Left hindlimb (tissue), 1 donor: ENCODE measurements around the gene CCDC152.

Source experiments
- DNase-seq: peaks from one replicate; pipeline ENCODE4 v3.0.0-alpha.2; 2018

CCDC152 gene

DNA sequence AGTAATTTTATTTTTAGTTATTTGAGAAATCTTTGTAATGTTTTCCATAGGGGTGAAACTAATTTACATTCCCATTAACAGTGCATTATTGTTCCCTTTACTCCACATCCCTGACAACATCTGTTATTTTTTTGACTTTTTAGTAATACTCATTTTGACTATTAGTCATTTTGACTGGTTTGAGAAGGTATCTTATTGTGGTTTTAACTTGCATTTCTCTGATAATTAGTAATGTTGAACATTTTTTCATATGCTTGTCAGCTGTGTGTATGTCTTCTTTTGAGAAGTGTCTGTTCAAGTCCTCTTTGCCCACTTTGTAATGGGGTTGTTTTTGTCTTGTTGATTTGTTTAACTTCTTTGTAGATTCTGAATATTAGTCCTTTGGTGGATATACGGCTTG, 27.5 kb downstream of the CCDC152 start:
- no peak for DNase-seq

- no peak for DNase-seq
Observed at GRCh38 chr5:42785756-42786155, 29.1 kb downstream of the CCDC152 start.

- no peak for DNase-seq
Observed at GRCh38 chr5:42787073-42787472, 30.5 kb downstream of the CCDC152 start.

- DNase-seq: no peak
Observed at GRCh38 chr5:42787845-42788244, 31.2 kb downstream of the CCDC152 start.

GRCh38 chr5:42791151-42791550, 34.5 kb downstream of the CCDC152 start:
- no peak for DNase-seq

DNA sequence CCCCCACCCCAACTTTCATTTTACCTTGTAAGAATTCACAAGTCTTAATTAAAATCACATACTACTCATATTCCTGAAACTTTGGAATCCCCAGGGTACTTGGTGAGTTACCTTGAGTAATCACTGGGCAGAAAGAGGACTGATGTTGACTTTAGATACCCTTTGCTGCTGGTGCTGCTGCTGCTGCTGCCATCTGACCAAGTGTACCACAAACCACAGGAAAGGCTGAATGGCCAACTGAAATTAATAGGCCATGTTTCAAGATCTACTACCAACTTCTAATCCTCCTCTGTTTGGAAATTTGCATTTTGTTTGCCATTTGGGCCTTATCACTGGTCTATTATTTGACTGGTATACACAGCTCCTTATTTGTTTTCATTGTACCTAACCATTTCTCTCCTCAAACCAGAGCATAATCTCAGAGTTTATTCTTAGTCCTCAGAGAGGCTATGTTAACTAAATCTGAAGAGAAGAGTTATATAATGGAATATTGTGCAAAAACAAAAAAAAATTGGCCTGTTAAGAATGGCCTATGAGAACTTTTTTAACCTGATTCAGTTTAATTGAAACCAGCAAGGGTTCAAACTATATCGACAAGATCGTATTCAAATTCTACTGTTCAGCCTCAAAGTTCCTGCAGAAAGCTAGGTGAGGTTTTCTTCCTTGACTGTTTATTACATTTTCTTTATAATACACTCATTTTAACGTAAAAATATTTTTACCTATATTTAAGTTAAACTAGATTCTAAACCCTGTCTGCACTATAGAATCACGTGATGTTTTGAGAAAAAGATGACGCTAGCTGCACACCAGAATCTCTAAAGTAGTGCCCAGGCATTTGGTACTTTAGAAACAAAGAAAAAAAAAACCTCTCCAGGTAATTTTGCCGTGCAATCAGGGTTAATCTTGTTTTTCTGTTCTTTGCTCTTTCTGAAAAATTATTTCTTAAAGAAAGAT, 41.9 kb downstream of the CCDC152 start:
- no peak for DNase-seq

GRCh38 chr5:42799241-42799608, 42.6 kb downstream of the CCDC152 start:
- no peak for DNase-seq

DNA sequence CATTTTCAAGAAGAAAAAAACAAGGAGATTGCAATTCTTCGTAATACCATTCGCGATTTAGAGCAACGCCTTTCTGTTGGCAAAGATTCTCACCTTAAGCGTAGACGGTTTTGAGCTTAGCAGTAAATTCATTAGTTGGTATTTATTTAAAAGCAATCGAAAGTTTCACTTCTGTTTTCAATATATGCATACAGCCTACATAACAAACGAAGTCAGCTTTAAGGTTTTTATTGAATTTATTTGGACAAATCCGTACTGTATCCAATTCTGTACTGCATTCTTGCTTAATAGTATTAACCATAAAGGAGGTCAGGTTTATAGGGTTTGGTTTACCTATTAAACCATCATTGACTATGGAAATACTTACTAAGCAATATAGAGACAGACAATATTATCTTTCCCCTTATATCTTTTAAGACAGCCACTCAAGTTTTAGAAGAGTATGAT, 43.1 kb downstream of the CCDC152 start:
- no peak for DNase-seq

GRCh38 chr5:42800748-42801330, 44.2 kb downstream of the CCDC152 start:
- no peak for DNase-seq

GRCh38 chr5:42801516-42802166, 45.0 kb downstream of the CCDC152 start:
- no peak for DNase-seq

DNA sequence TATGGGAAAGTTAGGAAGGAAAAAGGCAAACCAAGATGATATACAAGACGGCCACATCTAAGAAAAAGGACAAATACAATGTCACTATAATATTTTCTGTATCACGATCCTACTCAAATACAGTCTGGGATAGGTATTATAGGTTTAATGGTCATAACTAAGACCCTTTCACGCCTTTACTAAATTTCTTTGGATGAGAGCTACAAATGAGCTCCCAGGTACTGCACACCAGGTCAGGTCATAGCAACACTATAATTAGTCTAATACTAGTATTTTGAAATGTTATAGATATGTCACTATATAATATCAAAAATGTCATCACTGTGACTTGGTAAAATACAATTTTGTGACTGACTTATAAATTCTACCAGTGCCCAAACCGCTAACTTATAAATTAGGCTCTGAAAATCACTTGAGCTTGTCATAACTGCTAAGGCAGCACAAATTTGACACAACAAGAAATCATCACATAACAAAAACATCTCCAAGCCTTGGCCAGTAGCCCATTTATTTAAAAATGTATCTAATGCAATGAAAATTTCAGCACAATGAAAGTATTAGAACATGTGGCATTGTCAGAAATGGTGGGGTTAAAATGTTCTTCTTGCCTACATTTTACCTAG, 48.2 kb downstream of the CCDC152 start:
- no peak for DNase-seq

- DNase-seq: no peak
Observed at GRCh38 chr5:42806004-42806700, 49.5 kb downstream of the CCDC152 start.

GRCh38 chr5:42806701-42807262, 50.2 kb downstream of the CCDC152 start:
- no peak for DNase-seq

DNA sequence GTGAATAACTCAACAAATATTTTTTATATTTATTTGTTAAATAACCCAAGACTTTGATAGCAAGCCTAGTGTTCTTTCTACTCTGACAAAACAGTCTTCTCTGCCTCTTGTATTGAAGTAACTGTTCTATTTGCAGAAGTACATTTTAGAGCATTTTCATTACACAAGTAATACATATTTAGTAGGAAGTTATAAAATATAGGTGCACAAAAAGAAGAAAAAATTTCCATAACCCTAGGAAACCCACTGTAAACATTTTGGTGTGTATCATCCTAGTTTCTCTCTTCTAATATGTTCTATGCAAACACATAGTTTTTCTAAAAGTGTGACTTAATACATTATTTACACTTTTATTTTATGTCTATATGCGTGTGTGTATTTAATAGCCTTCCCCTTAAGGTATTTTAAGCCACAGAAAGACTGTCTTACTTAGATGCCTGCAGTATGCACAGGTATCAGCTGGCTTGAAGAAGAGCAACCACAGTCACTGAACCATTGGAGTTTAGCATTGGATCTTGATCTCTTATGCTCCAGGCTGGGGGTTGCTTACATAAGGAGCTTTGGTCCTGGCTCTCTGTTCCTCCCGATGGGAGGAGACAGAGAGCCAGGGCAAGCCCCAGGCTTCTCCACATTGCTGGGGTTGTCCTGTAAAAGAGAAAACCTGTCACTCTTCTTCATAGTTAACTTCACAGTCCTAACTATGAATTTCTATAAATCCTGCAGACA, 51.3 kb downstream of the CCDC152 start:
- DNase-seq: no peak

- DNase-seq: no peak
Observed at GRCh38 chr5:42808888-42809611, 52.4 kb downstream of the CCDC152 start.

DNA sequence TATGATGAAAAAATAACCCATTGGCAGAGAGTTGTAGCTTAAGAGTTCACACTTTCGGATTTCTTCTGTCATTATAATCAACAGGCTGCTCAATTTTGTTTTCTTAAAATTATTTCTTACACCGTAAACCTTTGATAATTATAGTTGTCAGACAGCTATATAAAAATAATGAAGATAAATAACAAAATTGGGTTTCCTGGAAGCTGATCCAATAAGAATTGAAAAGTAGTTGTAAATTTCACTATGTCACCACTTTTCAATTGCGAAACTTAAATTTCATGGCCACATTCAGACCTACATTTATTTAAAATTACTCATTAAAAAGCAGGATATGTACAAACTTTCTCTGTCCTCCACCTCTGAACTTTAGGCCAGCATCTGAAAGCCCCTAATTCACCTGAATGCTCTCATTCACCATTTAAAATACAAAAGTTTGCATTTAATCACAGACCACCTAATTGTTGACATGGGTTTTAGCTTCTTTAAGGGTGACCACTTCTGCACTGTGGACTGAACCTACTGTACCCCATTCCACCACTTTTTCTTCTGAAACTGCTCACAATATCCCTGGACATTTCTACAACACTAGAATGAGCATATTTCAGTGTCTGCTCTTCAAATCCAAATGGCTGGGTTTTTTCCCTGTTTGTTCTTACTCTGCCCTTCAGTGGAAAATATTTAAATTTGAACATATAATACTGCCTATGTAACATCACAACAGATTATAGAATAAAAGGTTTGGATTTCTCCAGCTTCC, 54.4 kb downstream of the CCDC152 start:
- DNase-seq: no peak

DNA sequence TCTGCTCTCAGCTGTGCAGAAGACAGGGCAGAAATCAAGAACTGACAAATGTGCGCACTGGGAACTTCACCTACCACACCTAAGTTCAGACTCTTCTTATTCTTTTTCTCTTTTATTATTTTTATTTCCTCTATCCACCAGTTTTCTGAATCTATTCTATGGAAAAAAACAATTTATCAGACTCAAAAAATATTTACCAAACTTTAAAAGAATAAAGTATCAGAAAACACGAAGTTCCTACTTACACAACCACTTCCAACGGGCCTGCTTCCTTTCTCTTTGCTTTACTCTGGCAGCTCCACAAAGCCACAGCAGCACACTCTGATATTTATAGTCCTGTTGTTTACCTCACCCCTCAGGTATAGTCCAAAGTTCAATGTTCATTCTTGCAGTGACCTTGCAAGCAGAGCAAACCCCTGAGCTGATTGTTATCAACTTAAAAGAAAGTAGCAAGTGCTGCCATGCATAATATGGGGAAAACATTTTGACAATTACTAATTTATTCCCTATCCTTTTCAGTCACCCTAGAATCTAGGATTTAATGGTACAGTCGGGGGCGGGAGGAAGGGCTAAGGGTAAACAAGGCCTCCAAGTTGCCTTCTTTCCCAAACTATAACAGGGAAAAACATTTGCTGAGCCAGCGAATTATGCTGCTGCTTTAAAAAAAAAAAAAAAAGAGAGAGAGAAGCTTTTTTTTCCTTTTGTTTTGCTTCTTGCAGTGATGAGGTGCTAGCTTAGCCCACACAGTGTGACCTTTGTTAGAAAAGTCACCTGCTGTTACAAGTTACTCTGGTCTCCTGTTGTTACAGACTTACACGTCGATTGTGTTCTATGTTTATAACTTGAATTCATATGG, 55.2 kb downstream of the CCDC152 start, which contains the start of gene SELENOP:
Gene SELENOP, minus strand, starts transcription at position 302 of the 856 bp plus-strand sequence. CDS start 3,539 bp downstream, outside the sequence.
- peak; percentile 67 for DNase-seq

- DNase-seq: no peak
Observed at GRCh38 chr5:42812620-42813019, 56.0 kb downstream of the CCDC152 start.

- DNase-seq: no peak
Observed at GRCh38 chr5:42813533-42813932, 56.9 kb downstream of the CCDC152 start.
